OCI-LY7 (cell line): ENCODE data around the gene SYNCRIP.

ENCODE experiments used
- EZH2phosphoT487 ChIP-seq: fragments of 200-600 bp; sonication (generic); IDR thresholded peaks from 2 replicates; pipeline ENCODE4 v1.6.1; 2018; ENCODE audit warnings: low read depth, borderline replicate concordance, mild to moderate bottlenecking, mixed run types, antibody characterized with exemption, low read length, moderate library complexity, mixed read lengths
- TF ChIP-seq, protein P1 (sequence below): fragments of 200-600 bp; sonication (generic); conservative IDR thresholded peaks from 2 replicates; pipeline ENCODE4 v1.5.1; 2014; ENCODE audit warnings: mild to moderate bottlenecking, antibody characterized with exemption, low read length, moderate library complexity, mixed read lengths

DNA sequence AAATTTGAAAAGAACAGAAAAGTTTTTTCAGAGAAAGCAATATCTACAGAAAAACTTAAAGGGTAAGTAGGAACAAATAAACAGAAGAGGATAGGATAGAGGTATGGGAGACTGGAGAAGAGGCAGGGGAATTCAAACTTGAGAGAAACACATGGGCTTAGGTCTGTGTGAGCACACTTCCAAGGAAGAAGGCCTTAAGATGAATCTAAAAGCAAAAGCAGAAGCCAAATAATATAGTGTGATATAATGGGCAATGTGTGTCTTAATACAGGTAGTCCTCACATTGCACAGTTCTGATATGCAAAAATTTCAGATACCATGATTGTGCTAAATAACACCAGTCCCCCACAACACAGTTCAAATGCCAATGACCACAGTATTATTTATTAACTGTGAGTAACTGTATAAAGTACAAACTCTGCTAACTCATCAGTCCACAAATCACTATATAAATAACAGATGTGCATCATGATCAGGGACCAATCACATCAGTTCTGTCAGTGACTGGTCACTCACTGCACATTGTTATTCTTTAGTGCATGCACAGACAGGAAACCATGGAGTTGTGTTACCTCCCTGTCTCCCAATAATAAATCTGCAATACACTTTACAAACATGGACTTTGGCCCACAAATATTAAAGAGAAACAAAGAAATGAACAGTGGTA, 67.6 kb downstream of the SYNCRIP start:
- TF ChIP-seq, protein P1, sequence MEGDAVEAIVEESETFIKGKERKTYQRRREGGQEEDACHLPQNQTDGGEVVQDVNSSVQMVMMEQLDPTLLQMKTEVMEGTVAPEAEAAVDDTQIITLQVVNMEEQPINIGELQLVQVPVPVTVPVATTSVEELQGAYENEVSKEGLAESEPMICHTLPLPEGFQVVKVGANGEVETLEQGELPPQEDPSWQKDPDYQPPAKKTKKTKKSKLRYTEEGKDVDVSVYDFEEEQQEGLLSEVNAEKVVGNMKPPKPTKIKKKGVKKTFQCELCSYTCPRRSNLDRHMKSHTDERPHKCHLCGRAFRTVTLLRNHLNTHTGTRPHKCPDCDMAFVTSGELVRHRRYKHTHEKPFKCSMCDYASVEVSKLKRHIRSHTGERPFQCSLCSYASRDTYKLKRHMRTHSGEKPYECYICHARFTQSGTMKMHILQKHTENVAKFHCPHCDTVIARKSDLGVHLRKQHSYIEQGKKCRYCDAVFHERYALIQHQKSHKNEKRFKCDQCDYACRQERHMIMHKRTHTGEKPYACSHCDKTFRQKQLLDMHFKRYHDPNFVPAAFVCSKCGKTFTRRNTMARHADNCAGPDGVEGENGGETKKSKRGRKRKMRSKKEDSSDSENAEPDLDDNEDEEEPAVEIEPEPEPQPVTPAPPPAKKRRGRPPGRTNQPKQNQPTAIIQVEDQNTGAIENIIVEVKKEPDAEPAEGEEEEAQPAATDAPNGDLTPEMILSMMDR = no peak
- no peak for TF ChIP-seq EZH2phosphoT487
